WTC11 (cell line): ENCODE results near the gene ATP6V1G2. TPM values are rescaled to one million over a fixed set of nuclear protein-coding genes. Genes with fewer than 3 reads are reported as not detected.

ENCODE experiments used
- ATF1 ChIP-seq: sonication (generic); formaldehyde crosslinking; IDR thresholded peaks from 2 replicates; pipeline ENCODE4 v1.8.1; 2023; ENCODE audit warnings: mild to moderate bottlenecking, moderate library complexity, missing genetic modification reagents
- ATF3 ChIP-seq: sonication (generic); formaldehyde crosslinking; conservative IDR thresholded peaks from 2 replicates; pipeline ENCODE4 v1.8.1; 2022; ENCODE audit warnings: mild to moderate bottlenecking, missing genetic modification reagents
- CBFB ChIP-seq: sonication (generic); formaldehyde crosslinking; IDR thresholded peaks from 2 replicates; pipeline ENCODE4 v1.8.1; 2022; ENCODE audit warnings: mild to moderate bottlenecking, low read depth, missing genetic modification reagents
- CREM ChIP-seq: sonication (generic); formaldehyde crosslinking; IDR thresholded peaks from 2 replicates; pipeline ENCODE4 v1.8.1; 2022; ENCODE audit warnings: mild to moderate bottlenecking, missing genetic modification reagents, moderate library complexity
- EMX1 ChIP-seq: fragments of 250-450 bp; sonication (Bioruptor Pico); IDR thresholded peaks from 2 replicates; pipeline ENCODE4 v1.8.0; 2021; ENCODE audit warnings: mild to moderate bottlenecking
- ERG ChIP-seq: fragments of 250-450 bp; sonication (Bioruptor Pico); IDR thresholded peaks from 2 replicates; pipeline ENCODE4 v1.8.0; 2021; ENCODE audit warnings: mild to moderate bottlenecking
- ETV6 ChIP-seq: sonication (generic); formaldehyde crosslinking; IDR thresholded peaks from 2 replicates; pipeline ENCODE4 v1.8.1; 2022; ENCODE audit warnings: mild to moderate bottlenecking, missing genetic modification reagents
- FOXJ3 ChIP-seq: sonication (generic); formaldehyde crosslinking; IDR thresholded peaks from 2 replicates; pipeline ENCODE4 v1.9.0; 2021; ENCODE audit warnings: missing genetic modification reagents, mild to moderate bottlenecking, borderline replicate concordance
- IRF1 ChIP-seq: sonication (generic); formaldehyde crosslinking; IDR thresholded peaks from 2 replicates; pipeline ENCODE4 v1.8.0; 2023; ENCODE audit warnings: missing genetic modification reagents
- IRF2 ChIP-seq: sonication (generic); formaldehyde crosslinking; IDR thresholded peaks from 2 replicates; pipeline ENCODE4 v1.8.0; 2022; ENCODE audit warnings: low read depth, missing genetic modification reagents, borderline replicate concordance
- JUN ChIP-seq: sonication (generic); formaldehyde crosslinking; IDR thresholded peaks from 2 replicates; pipeline ENCODE4 v1.8.0; 2023; ENCODE audit warnings: mild to moderate bottlenecking, missing genetic modification reagents
- KAT7 ChIP-seq: sonication (generic); formaldehyde crosslinking; IDR thresholded peaks from 2 replicates; pipeline ENCODE4 v1.8.1; 2023; ENCODE audit warnings: missing genetic modification reagents, mild to moderate bottlenecking, borderline replicate concordance
- NFYB ChIP-seq: sonication (generic); formaldehyde crosslinking; conservative IDR thresholded peaks from 2 replicates; pipeline ENCODE4 v1.8.0; 2022; ENCODE audit warnings: low read depth, missing genetic modification reagents
- NR2C2 ChIP-seq: sonication (generic); formaldehyde crosslinking; IDR thresholded peaks from 2 replicates; pipeline ENCODE4 v1.8.0; 2022; ENCODE audit warnings: mild to moderate bottlenecking, missing genetic modification reagents
- PRRX2 ChIP-seq: fragments of 250-450 bp; sonication (Bioruptor Pico); IDR thresholded peaks from 2 replicates; pipeline ENCODE4 v1.8.0; 2021; ENCODE audit warnings: mild to moderate bottlenecking
- RORB ChIP-seq: fragments of 250-450 bp; sonication (Bioruptor Pico); IDR thresholded peaks from 2 replicates; pipeline ENCODE4 v1.9.0; 2021; ENCODE audit warnings: mild to moderate bottlenecking
- SP1 ChIP-seq: sonication (generic); formaldehyde crosslinking; conservative IDR thresholded peaks from 2 replicates; pipeline ENCODE4 v1.8.1; 2022; ENCODE audit warnings: missing genetic modification reagents
- TEAD1 ChIP-seq: sonication (generic); formaldehyde crosslinking; IDR thresholded peaks from 2 replicates; pipeline ENCODE4 v1.8.0; 2022; ENCODE audit warnings: mild to moderate bottlenecking, missing genetic modification reagents
- ZNF121 ChIP-seq: sonication (generic); formaldehyde crosslinking; IDR thresholded peaks from 2 replicates; pipeline ENCODE4 v1.8.0; 2023; ENCODE audit warnings: missing genetic modification reagents
- ZNF138 ChIP-seq: sonication (generic); formaldehyde crosslinking; conservative IDR thresholded peaks from 2 replicates; pipeline ENCODE4 v1.8.1; 2022; ENCODE audit warnings: mild to moderate bottlenecking, moderate library complexity, missing genetic modification reagents
- ZNF263 ChIP-seq: sonication (generic); formaldehyde crosslinking; IDR thresholded peaks from 2 replicates; pipeline ENCODE4 v1.8.1; 2022; ENCODE audit warnings: low read depth, mild to moderate bottlenecking, moderate library complexity, missing genetic modification reagents
- ZNF671 ChIP-seq: fragments of 250-450 bp; sonication (Bioruptor Pico); IDR thresholded peaks from 2 replicates; pipeline ENCODE4 v1.8.0; 2021; ENCODE audit warnings: mild to moderate bottlenecking
- total RNA-seq: library from RNA; stranded (reverse); gene quantifications from 3 replicates; pipeline ENCODE4 v1.2.3, GENCODE V29; 2021
- TF ChIP-seq, protein P1 (sequence below): sonication (generic); formaldehyde crosslinking; IDR thresholded peaks from 2 replicates; pipeline ENCODE4 v1.8.1; 2023; ENCODE audit warnings: mild to moderate bottlenecking, moderate library complexity, missing genetic modification reagents
- TF ChIP-seq, protein P2 (sequence below): sonication (generic); formaldehyde crosslinking; IDR thresholded peaks from 2 replicates; pipeline ENCODE4 v1.8.1; 2023; ENCODE audit warnings: mild to moderate bottlenecking, missing genetic modification reagents, borderline replicate concordance
- TF ChIP-seq, protein P3 (sequence below): sonication (generic); formaldehyde crosslinking; IDR thresholded peaks from 2 replicates; pipeline ENCODE4 v1.8.1; 2023; ENCODE audit warnings: mild to moderate bottlenecking, missing genetic modification reagents
- TF ChIP-seq, protein P4 (sequence below): sonication (generic); formaldehyde crosslinking; IDR thresholded peaks from 2 replicates; pipeline ENCODE4 v1.8.1; 2022; ENCODE audit warnings: mild to moderate bottlenecking, missing genetic modification reagents, moderate library complexity, borderline replicate concordance

Gene ATP6V1G2
- total RNA-seq, 1 experiment from 2014 or later: 4.0 TPM

DNA sequence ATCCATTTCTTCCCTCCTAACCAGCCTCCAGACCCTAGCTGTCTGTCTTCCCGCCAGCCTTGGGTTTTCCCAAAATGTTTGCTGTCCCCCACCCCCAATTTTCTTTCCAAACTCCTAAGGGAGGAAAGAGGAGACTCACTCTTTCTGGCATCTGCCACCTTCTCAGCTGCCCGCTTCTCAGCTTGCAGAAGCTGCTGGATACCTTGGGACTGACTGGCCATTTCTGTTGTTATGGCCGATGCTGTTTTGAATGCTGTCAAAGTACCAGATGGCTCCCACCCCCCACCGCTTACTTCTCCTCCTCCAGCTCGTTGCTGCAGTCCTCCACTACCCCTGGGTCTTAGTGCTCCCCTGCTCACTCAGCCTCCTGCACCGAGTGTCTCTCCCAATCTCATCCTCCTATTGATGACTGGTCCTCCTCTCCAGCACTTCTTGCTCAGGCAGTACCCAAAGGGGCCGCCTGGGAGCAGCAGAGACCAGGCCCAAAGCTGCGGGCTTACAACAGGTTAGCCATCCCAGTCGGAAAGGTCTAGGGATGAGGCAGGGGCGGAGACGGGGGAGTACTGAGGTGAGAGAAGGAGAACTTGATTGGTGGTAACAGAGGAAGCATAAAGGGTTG, at the start of gene ATP6V1G2 (continued):
- TF ChIP-seq, protein P1, sequence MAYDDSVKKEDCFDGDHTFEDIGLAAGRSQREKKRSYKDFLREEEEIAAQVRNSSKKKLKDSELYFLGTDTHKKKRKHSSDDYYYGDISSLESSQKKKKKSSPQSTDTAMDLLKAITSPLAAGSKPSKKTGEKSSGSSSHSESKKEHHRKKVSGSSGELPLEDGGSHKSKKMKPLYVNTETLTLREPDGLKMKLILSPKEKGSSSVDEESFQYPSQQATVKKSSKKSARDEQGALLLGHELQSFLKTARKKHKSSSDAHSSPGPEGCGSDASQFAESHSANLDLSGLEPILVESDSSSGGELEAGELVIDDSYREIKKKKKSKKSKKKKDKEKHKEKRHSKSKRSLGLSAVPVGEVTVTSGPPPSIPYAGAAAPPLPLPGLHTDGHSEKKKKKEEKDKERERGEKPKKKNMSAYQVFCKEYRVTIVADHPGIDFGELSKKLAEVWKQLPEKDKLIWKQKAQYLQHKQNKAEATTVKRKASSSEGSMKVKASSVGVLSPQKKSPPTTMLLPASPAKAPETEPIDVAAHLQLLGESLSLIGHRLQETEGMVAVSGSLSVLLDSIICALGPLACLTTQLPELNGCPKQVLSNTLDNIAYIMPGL (CRISPR knock-in tag): peak; percentile 56; the same call in 1 of the 2 replicates
- TF ChIP-seq RORB (CRISPR knock-in tag): no peak
- TF ChIP-seq NFYB (CRISPR knock-in tag): no peak
- TF ChIP-seq ZNF671 (CRISPR knock-in tag): no peak
- TF ChIP-seq FOXJ3 (CRISPR knock-in tag): no peak
- no peak for TF ChIP-seq JUN
- no peak for TF ChIP-seq CREM
- TF ChIP-seq EMX1 (CRISPR knock-in tag): no peak
- TF ChIP-seq CBFB (CRISPR knock-in tag): no peak
- no peak for TF ChIP-seq ZNF121 (CRISPR knock-in tag)
- TF ChIP-seq IRF2 (CRISPR knock-in tag): no peak
- TF ChIP-seq, protein P2, sequence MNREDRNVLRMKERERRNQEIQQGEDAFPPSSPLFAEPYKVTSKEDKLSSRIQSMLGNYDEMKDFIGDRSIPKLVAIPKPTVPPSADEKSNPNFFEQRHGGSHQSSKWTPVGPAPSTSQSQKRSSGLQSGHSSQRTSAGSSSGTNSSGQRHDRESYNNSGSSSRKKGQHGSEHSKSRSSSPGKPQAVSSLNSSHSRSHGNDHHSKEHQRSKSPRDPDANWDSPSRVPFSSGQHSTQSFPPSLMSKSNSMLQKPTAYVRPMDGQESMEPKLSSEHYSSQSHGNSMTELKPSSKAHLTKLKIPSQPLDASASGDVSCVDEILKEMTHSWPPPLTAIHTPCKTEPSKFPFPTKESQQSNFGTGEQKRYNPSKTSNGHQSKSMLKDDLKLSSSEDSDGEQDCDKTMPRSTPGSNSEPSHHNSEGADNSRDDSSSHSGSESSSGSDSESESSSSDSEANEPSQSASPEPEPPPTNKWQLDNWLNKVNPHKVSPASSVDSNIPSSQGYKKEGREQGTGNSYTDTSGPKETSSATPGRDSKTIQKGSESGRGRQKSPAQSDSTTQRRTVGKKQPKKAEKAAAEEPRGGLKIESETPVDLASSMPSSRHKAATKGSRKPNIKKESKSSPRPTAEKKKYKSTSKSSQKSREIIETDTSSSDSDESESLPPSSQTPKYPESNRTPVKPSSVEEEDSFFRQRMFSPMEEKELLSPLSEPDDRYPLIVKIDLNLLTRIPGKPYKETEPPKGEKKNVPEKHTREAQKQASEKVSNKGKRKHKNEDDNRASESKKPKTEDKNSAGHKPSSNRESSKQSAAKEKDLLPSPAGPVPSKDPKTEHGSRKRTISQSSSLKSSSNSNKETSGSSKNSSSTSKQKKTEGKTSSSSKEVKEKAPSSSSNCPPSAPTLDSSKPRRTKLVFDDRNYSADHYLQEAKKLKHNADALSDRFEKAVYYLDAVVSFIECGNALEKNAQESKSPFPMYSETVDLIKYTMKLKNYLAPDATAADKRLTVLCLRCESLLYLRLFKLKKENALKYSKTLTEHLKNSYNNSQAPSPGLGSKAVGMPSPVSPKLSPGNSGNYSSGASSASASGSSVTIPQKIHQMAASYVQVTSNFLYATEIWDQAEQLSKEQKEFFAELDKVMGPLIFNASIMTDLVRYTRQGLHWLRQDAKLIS (CRISPR knock-in tag): no peak
- TF ChIP-seq ATF3 (CRISPR knock-in tag): no peak
- TF ChIP-seq, protein P3, sequence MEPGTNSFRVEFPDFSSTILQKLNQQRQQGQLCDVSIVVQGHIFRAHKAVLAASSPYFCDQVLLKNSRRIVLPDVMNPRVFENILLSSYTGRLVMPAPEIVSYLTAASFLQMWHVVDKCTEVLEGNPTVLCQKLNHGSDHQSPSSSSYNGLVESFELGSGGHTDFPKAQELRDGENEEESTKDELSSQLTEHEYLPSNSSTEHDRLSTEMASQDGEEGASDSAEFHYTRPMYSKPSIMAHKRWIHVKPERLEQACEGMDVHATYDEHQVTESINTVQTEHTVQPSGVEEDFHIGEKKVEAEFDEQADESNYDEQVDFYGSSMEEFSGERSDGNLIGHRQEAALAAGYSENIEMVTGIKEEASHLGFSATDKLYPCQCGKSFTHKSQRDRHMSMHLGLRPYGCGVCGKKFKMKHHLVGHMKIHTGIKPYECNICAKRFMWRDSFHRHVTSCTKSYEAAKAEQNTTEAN (CRISPR knock-in tag): no peak
- TF ChIP-seq ATF1 (CRISPR knock-in tag): no peak
- TF ChIP-seq NR2C2 (CRISPR knock-in tag): no peak
- peak; percentile 98 for TF ChIP-seq ZNF263 (CRISPR knock-in tag)
- TF ChIP-seq, protein P4, sequence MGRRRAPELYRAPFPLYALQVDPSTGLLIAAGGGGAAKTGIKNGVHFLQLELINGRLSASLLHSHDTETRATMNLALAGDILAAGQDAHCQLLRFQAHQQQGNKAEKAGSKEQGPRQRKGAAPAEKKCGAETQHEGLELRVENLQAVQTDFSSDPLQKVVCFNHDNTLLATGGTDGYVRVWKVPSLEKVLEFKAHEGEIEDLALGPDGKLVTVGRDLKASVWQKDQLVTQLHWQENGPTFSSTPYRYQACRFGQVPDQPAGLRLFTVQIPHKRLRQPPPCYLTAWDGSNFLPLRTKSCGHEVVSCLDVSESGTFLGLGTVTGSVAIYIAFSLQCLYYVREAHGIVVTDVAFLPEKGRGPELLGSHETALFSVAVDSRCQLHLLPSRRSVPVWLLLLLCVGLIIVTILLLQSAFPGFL (CRISPR knock-in tag): no peak
- TF ChIP-seq IRF1 (CRISPR knock-in tag): no peak
- peak; percentile 77 for TF ChIP-seq SP1 (CRISPR knock-in tag)
- TF ChIP-seq TEAD1 (CRISPR knock-in tag): peak; percentile 39; the same call in 1 of the 2 replicates
- no peak for TF ChIP-seq ZNF138
- no peak for TF ChIP-seq ERG (CRISPR knock-in tag)
- TF ChIP-seq PRRX2: no peak
- TF ChIP-seq ETV6 (CRISPR knock-in tag): peak; percentile 82; the same call in 1 of the 2 replicates
- TF ChIP-seq KAT7: no peak
